Fibroblast of skin of left quadriceps (primary cell): Measurements from ENCODE around the gene LSG1.

Source experiments
- DNase-seq, 2 experiments: peaks; one replicate each; pipeline ENCODE4 v3.0.0-alpha.2; 2013; ENCODE audit warnings: low read depth in 2 of 2

Gene LSG1

DNA sequence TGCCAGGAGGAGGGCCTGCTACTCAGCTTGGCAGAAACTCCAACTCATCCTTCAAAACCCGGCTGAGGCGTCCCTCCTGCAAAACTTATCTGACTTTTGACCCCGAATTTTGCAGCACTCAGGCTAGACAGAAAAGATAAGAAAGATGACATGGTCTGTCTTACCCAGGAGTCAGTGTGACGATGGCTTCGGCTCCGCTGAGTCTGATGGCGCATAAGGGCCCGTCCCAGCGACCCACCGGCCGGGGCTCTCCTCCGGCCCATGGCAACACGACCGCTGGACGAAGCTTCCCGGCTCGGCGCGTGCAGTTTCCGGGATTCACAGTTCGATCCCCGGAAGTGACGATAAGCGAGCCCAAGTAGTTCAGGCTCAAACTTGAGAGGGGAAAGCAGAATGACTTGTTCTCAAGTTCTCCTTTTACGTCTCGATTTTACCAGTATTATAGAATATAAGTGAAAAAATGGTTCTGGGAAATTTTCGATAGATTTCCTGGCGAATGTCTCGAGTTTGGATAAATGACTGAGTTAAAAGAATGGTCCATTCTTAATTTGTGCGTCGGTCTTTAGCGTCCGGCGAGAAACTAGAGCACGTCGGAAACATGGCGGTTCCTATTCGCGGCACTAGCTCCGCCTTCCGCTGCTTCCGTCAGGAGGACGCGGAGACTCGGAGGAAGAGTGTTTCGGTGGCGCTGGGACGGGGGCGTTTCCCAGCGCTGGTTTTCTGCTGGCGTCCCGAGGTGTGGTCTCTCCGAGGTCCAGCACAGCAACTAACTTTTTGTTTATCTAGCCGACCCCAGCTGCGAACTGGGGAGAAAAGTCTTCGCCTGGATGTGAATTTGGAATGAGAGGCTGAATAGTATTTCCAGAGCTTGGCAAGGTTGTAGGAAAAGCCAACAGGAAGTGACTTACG, at the start of gene LSG1:
TSS of gene LSG1 (minus strand) at position 292 of the 909 bp plus-strand sequence. CDS start at position 263, 29 bp downstream.
- DNase-seq = peak; percentile 92 to 93

DNA sequence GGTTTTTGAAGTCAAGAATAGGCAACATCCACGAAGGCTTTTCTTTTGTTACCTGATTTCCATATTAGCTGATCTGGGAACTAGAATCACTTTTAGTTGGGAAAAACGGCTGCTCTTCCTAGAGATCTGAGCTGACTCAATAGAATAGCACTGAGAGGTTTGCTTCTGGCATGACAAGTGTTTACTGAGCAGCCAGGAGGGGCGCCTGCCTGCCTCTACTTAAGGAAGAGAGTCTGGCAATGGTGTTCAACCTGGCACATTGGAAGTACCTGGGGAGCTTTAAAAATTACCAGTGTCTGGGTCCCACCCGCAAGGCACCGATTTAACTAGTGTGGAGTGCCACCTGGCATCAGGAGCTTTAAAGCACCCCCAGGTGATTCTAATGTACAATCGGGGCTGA, 48.1 kb upstream of the LSG1 start:
- no peak for DNase-seq

DNA sequence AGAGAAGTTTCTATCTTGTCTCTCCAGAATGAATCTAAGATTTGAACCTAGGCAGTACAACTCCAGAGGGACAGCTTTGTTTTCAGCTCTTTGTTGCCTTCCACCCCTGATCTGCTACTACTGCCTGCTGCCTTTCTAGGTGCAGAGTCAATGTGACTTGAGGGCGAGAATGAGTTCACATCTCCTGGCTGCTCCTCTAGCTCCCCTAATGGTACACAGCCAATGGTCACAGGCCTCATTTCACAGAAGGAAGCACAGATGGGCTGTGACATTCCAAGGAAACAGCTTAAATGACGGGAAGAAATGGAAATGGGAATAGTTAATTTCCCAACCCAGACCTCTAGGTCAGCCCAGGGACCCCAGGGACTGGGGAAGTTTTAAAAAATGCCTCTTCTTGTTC, 46.1 kb upstream of the LSG1 start:
- DNase-seq = no peak

DNA sequence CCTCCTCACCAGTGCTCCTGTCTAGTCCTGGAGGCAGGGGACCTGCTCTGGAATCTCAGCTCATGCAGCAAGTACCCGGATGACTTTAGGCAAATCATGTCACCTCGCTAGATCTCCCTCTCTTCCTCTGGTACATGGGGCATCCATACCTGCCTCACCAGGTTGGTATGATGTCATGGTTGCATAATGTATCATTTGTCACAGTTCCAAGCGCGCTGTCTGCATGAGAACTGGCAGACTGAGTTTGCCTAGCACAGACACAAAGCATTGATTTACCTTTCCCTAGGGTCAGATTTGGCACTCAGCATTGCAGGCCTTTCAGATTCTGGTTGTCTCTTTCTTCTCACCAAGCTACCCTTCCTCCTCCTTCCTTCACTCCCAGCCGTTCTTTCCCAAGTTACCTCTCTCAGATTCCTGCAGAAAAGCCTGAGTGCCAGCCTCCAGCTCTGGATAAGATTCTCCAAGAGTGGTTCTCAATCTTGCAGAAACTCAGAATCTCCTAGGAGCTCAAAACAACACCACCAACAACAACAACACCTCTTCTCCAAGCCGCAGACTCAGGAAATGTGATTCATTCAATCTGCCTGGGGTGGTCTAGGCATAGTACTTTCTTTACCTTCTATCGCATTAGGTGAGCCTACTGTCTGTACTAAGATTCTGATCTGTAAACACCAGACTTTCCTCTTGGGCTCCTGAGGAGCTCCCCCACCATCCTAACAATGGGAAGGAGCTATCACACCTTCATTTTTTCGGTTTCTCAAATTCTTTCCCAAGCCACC, 43.2 kb upstream of the LSG1 start:
- DNase-seq = no peak

DNA sequence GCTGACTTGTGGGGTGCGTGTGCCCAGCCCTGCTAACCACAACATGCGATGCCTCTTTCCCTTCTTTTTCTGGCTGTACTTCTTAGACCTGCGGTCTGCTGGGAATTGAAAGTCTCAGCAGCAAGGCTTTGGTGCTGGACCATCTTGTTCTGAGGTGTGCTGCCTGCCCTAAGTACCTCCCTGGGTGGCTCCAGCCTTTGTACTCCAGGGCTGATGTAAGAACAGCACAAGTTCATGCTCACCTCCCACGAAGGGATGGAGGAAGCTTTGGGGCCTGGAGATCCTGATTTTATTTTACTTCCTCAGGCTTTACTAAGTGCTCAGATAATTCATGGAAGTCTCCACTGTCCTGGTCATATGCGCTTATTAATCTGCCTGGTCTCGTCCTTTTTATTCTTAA, 42.6 kb upstream of the LSG1 start:
- no peak for DNase-seq

DNA sequence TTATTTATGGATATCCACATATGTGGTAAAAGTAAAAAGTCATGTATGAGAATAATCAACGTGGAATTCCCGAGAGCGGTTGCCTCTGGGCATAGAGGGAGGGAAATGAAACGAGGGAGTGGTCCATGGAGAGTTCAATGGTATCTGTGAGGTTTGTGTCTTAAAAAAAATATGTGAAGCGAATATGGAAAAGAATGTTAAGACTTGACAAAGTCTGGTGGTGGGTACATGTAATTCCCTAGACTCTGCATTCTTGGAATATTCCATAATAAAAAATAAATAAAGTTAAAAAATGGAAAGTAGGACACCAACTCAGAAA, 42.1 kb upstream of the LSG1 start:
- DNase-seq = no peak

DNA sequence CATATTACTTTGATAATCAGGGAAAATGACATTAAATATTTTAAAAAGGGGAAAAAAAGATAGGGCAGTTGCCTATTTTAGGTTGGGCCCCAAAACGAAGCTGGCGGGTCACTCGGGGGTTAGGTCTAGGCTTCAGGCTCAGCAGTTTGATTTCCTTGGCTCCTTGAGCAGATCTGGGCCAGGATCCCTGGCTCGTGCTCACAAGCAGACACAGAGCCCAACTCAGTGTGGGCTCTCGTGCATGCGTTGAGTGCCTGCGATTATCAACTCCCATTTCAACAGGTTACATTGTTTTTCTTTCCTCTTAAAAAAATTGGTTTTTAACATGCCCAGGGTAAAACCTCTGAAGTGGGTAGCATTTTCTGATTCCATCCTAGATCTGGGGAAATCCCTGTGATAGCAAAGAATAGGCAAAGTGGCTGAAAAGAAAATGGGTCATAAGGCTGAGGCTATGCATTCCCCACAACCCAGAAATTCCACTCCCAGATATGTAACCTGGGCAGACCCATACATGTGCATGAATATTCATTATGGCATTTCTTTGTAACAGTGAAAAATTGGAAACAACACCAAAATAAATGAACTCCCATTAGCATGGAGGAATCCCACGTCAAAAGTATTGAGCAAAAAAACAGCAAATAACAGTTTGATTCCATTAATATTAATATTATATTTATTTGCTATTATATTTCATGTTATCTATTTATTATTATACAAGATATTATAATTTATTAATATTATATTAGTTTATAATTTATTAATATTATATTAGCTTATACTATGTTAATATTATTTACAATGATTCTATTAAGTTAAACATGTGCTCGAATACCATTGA, 41.5 kb upstream of the LSG1 start:
- no peak for DNase-seq

DNA sequence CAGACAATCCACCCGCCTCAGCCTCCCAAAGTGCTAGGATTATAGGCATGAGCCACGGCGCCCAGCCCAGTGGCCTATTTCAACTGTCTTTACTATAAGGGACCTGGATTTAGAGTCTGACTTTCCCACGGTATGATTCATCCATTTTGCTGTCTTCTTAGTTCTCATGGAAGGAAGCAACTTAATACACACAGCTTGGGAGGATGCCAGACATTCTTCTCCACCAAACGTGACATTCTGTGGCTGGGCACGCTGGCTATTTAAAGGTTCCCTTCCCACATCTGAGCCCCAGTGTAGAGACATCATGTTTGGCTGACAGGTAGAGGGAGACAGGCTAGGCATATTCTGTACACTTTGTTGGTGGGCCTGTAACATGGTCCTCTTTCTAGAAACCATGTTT, 39.9 kb upstream of the LSG1 start:
- peak; percentile 84 to 85 for DNase-seq

DNA sequence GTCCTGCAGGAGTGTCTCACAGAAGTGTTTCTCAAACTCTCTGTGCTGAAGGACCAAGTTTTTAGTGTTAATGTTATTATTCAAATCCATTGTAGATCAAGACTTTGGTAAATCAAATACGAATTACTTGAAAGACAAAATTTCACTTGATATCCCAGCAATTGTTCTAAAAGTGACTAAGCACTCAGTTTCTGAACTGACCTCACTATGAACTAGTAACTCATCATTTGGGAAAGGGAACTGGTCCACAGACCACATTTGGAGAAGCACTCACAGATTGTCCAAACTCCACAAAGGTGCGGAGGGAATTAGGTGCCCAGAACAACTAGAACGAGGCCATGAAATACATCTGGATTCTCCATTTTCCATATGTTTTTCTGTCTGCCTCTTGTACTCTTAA, 39.3 kb upstream of the LSG1 start:
- no peak for DNase-seq

DNA sequence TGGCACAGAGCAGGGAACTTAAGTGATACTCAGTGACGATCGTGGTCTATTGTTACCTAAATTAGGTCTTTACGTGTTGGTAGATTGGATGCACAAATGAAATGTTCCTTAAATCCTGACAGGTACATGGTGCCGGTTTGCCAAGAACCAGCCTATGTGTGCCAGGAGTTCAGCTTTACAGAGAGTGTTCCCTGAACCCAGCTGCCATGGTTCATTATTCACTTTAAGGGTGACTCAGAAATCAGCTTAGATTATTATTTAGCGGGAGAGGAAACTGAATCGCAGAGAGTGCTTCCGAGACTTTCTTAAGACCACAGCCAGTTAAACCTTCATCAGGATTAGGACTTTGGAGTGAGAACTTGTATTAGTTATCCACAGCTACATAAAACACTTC, 35.2 kb upstream of the LSG1 start:
- no peak for DNase-seq

DNA sequence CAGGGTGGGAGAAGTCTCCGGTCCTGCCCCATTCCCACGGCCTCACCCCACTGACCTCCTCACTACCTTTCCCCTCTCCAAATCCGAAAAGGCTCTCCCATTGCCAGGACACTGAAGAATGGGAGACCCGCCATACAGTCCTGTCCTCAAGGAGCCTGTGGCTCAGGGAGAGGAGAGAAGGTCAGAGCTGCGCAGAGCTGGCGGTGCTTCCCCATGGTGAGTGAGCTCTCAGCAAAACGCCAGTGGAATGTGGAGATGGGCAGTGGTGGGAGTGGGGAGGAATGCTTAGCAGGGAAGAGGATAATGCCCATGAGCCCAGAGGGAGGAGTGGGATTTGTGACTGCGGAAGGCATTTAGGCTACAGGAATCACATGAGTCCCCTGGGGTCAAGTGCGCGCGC, 33.8 kb upstream of the LSG1 start:
- no peak for DNase-seq

DNA sequence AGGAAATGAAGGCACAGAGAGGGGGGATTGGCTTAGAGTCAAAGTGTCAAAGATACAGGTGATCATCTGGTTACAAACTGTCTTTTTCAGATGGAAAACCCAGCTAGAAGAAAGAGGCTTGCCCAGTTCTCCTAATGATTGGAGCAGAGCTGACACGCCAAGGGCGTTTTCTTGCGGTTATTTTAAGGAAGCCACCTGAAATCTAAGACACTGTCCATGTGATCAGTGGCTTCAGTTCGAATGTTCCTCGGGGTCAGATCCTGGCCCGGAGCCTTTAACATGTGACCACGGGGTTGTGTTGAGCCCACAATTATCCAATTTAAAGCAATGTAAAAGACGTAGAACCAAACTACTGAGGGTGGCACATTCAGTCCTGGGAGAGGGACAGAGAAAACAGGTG, 33.2 kb upstream of the LSG1 start:
- DNase-seq = no peak

DNA sequence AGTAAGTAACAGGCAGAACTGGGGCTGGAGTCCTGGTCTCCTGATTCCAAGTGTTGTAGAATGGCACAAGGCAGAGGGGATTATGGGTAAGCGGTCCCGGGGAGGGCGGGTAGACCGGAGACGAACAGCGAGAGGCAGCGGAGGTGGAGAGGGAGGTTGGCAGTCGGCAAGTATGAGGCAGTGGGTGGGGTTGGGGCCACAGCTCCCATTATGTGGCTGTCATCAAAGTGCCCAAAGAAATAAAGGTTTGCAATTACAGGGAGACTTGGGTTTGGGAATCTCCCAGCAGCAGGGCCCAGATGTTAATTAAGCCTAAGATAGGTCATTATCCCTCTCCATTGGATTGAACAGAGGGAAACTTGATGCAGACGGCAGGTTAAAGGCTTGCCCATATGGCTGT, 30.6 kb upstream of the LSG1 start:
- DNase-seq = no peak

DNA sequence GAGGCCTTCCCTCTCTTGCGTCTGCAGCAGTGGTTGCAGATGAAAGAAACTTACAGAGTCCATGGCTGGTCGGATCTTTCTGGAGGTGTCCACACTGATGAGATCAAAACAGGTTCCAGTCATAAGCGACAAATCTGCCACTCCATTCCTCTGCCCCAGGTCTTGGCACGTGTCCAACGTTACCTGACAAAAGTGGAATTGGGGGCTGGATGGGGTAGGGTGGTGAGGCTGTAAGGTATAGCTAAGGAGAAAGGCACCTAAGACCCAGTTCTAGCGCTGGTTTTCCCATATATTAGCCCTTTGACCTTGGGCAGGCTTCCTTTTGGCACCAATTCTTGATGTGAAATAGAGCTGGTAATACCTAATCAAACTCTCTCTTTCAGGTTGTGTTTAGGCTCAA, 24.7 kb upstream of the LSG1 start:
- no peak for DNase-seq

DNA sequence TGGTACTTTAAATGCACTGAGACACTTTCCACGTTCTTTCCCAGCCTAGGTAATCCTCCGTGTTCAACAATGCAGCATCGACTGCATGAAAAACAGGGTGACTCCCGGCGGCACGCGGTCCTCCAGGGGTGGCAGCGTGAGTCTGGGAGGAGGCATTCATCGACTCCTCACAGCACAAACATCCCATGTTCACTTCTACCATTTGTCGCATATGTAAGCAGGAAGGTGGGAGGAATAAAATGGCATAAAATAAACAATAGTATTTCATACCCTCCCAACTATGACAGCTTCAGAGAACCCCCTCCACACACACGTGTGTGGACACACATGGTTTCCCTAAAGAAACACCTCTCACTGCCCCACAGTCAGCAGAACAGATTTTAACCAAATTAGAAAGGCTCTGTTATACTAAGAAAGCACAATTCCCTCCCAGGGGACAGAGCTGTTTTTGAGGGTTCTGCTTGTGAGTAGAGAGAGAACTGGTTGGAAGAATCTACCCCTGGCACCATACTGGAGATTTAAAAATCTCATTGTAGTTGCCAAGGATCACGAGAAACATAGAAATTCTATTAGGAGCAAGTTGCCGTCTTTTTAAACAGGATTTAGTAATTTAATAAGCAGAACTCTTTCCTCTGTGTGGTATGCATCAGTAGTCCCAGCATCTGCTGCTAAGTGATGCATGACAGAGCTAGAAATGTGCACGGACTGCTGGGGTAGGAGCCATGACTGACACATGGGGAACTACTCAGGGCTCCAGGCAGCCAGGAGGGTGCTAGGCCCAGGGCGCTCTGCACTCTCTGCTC, 19.7 kb upstream of the LSG1 start:
- no peak for DNase-seq

DNA sequence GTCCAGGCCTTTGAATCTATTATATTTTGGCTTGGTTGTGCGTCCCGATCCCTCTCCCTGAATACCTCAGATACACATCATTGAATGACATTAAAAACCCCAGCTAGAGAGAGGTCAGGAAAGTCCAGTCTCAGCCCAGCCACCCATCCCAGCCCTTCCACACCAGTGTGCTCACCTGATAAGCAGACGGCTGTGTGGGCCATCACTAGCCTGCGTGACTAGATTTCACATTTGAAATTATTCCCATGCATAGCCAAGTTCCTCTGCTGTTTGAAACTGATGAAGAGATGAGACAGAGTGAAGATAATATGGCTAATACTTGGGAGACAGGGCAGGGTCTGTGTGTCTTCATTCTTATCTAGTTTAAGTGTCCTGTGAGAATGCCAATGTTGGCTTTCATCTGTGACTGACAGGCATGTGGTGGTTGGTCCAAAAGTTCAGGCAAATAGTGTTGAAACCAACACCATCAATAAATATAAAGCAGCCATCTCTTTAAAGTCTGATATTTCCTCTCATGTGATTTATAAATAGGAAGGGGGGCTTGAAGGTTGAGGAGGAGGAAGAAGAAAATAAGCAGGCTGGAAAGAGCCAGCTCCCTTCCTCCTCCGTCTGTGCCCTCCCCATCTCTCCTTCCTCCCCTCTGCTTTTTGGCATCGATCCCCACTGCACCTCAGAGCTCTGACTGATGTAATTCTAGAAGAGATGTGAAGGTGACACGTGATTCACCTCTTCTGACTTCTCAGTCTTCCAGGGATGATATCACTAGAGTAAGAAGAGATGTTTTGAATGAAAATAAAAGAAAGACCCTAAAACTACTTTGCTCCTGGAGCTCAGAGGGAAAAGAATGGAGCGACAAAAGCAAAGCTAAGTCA, 18.7 kb upstream of the LSG1 start:
- no peak for DNase-seq

DNA sequence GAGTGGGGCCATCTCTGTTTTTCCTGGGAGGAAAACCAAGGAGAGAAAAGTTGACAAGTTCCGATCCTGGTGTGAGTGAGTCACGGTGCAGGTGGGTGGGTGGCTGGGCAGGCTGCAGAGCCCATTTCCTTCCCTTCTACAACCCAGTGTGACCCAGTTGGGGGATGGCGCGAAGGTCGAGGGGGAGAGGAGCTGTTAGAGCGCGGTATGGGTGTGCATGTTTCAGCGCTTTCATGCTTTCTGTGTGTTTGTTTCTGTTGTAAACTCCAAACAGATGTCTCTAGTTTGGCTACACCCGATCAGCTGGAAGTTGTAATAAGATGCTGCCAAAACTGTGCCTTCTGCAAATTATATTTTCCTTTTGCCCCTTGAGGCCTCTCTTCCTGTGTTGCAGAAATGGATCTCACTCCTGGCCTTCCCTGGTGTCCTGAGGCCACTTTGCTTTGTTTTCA, 17.5 kb upstream of the LSG1 start:
- peak; percentile 56 to 59 for DNase-seq

DNA sequence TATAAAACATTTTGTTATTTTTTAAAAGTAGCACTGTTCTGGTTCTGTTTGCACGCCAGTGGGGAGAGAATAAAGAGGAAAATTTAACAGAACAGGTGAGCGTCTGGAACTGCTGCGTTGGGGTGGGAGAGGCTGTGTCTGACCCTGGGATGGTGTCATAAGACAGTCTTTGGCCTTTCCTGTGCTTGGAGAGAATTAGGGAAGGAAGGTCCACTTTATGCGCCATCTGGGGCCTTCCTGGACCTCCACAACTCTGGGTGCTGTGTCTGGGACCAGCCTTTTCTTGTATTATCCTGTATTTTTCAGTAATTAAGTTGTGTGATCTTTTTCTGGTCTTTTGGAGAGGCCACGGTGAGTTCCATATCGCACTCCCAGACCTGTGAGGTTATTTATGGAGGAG, 17.0 kb upstream of the LSG1 start:
- no peak for DNase-seq

DNA sequence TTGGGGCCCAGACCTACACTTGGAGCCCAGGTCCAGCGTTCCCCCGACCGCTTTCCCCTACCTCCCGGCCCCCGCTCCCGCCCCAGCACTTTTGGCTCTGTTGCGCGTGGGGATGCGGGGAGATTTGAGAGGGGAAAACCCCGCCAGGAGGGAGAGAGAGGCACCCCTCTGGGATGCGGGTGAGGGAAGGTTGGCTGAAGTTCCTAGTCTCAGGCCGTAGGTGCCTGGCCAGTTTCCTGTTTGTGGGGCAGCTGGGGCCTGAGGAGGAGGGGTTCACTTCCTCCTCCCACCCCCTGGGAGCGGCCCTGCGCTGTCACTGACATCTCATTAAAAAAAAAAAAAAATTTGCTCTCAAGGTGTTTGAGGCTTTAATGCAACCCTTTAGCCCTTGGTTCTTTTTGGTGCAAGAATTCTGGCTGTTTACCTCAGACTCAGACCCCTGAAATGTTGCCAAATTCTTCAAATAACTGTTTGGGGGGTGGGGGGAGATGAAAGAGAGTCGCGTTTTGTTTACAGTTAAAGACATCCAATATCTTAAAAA, 16.3 kb upstream of the LSG1 start:
- DNase-seq = no peak

DNA sequence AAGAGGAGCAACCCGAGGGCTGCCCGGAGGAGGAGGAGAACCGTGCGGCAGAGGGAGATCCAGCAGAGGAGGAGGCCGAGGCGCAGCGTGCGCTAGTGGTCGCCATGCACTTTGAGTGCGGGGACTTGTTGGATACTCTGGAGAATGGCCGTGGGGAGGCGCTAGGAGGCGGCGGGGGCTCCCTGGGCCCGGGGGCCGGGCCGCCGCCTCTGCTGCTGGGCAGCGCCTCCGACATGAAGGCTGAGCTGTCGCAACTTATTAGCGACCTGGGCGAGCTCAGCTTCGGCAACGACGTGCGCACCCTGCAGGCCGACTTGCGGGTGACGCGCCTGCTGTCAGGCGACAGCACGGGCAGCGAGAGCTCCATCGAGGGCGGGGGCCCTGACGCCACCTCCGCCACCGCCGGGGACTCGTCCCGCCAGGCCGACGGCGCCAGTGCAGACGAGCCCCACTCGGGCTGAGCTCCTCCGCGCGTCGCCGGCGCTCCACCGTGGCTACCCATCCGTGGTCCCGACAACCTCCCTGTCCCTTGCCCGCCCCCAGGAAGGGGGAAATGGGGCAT, 15.7 kb upstream of the LSG1 start:
- DNase-seq = no peak
